ENCODE data around the gene LRMDA.

DNA sequence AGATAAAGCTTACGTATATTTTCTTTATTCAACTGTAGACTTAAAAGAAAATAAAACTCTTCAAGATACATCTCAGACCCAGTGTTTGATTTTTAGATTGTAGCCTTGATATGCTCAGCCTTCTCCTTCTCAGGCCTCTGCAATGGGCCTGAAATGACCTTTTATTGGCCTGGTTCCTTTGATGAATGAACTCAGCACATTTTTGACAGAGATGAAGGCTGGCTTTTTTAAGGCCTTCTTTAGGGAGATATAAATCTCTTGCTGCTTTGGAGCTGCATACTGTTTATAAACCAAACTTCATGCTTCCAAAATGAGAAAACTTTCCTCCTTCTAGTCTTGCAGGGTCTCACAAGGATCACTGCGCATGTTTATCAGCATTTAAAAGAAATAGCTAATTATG, 1049.8 kb downstream of the LRMDA start:
- TF ChIP-seq EZH2 (IDR thresholded peaks at IDR 0.05; ENCODE audit: low read length, unreplicated experiment) = no peak
- TF ChIP-seq, protein P1, sequence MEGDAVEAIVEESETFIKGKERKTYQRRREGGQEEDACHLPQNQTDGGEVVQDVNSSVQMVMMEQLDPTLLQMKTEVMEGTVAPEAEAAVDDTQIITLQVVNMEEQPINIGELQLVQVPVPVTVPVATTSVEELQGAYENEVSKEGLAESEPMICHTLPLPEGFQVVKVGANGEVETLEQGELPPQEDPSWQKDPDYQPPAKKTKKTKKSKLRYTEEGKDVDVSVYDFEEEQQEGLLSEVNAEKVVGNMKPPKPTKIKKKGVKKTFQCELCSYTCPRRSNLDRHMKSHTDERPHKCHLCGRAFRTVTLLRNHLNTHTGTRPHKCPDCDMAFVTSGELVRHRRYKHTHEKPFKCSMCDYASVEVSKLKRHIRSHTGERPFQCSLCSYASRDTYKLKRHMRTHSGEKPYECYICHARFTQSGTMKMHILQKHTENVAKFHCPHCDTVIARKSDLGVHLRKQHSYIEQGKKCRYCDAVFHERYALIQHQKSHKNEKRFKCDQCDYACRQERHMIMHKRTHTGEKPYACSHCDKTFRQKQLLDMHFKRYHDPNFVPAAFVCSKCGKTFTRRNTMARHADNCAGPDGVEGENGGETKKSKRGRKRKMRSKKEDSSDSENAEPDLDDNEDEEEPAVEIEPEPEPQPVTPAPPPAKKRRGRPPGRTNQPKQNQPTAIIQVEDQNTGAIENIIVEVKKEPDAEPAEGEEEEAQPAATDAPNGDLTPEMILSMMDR (conservative IDR thresholded peaks at IDR 0.05; ENCODE audit: low read depth, low read length) = no peak
